K562 (cell line): Measurements from ENCODE around the gene TEX47. TPM values are rescaled to one million over a fixed set of nuclear protein-coding genes. Genes with fewer than 3 reads are reported as not detected.

Experiments used
- ATAC-seq: fragments of 200-7000 bp; cut with Tn5 transposase; 3 replicates; pipeline ENCODE4 v1.9.1; 2020; ENCODE audit warnings: moderate library complexity
- BruUV-seq: library from RNA; stranded (reverse); fragments of 400-500 nt; replicated peaks from 2 replicates; lab custom pipeline; 2021; lab: Mats Ljungman, UMichigan
- CTCF ChIA-PET: fragments of 300-600 bp; formaldehyde crosslinking; extraction: SDS; loops from one replicate; lab custom pipeline; 2021; ENCODE audit warnings: low intra/inter-chr PET ratio; lab: Yijun Ruan, JAX
- POLR2A ChIA-PET: fragments of 300-600, 350-650 bp; sonication (Branson Sonifier 250); formaldehyde crosslinking; extraction: SDS; loops from one replicate; lab custom pipeline; 2021; ENCODE audit warnings: antibody characterized with exemption, inconsistent platforms; lab: Yijun Ruan, JAX
- DNase-seq, 4 experiments: peaks; one replicate each; pipeline versions ENCODE4 v3.0.0 to v3.0.0-alpha.2; 2011 to 2018; ENCODE audit warnings: low spot score in 3 of 4, mixed read lengths in 3 of 4; ENCODE audit errors: extremely low read depth in 1 of 4
- FAIRE-seq: peaks from 2 replicates; lab custom pipeline; 2011; peaks lifted over from hg19 to GRCh38; lab: Jason Lieb, UNC
- H2AFZ ChIP-seq: 2 replicates; pipeline ENCODE4 v1.6.0; 2011; ENCODE audit warnings: low read depth, low read length, control low read depth, inconsistent platforms
- H3K27ac ChIP-seq: fragments of 200-600 bp; 3 replicates; pipeline ENCODE4 v1.8.0; 2011; ENCODE audit warnings: low read depth, mild to moderate bottlenecking, control low read depth, inconsistent platforms, low read length, moderate library complexity, mixed read lengths; ENCODE audit errors: extremely low read depth
- H3K27me3 ChIP-seq, 2 experiments: fragments of 300-600 bp in 1 of 2; 2 replicates in 1 of 2; 3 replicates in 1 of 2; pipeline versions ENCODE4 v1.6.0 to v1.8.0; 2011; ENCODE audit warnings: inconsistent platforms in 2 of 2, low read length in 2 of 2, mild to moderate bottlenecking in 1 of 2, mixed read lengths in 1 of 2, moderate library complexity in 1 of 2; ENCODE audit not compliant: control insufficient read depth in 2 of 2, insufficient read depth in 2 of 2
- H3K36me3 ChIP-seq: fragments of 300-600 bp; 3 replicates; pipeline ENCODE4 v1.8.0; 2011; ENCODE audit warnings: mild to moderate bottlenecking, low read length, inconsistent platforms; ENCODE audit not compliant: control insufficient read depth, insufficient read depth
- H3K4me1 ChIP-seq, 2 experiments: fragments of 200-600 bp in 1 of 2; replicated peaks in 1 of 2; 2 replicates in 1 of 2; 3 replicates in 1 of 2; pipeline versions ENCODE4 v1.5.1 to v1.8.0; 2011; ENCODE audit warnings: inconsistent platforms in 2 of 2, low read length in 2 of 2, mild to moderate bottlenecking in 1 of 2, mixed read lengths in 1 of 2, moderate library complexity in 1 of 2; ENCODE audit not compliant: control insufficient read depth in 2 of 2, insufficient read depth in 2 of 2
- H3K4me2 ChIP-seq: 2 replicates; pipeline ENCODE4 v1.6.1; 2011; ENCODE audit warnings: low read length, control low read depth, inconsistent platforms, mixed read lengths; ENCODE audit not compliant: insufficient read depth
- H3K4me3 ChIP-seq: fragments of 200-600 bp; sonication (generic), shearing (Covaris generic); 2 replicates; pipeline ENCODE4 v1.5.1; 2016; ENCODE audit warnings: control low read depth, inconsistent platforms
- H3K79me2 ChIP-seq: fragments of 200-600 bp; 3 replicates; pipeline ENCODE4 v1.8.0; 2011; ENCODE audit warnings: low read length, inconsistent platforms; ENCODE audit not compliant: control insufficient read depth, insufficient read depth
- H3K9ac ChIP-seq, 2 experiments: 2 replicates each; pipeline versions ENCODE4 v1.6.0 to v1.6.1; 2011; ENCODE audit warnings: low read depth in 2 of 2, low read length in 2 of 2, control low read depth in 1 of 2, inconsistent platforms in 1 of 2, mild to moderate bottlenecking in 1 of 2, mixed read lengths in 1 of 2; ENCODE audit not compliant: insufficient read depth in 1 of 2
- H3K9me1 ChIP-seq: one replicate; pipeline ENCODE4 v1.6.0; 2011; ENCODE audit warnings: inconsistent platforms, mild to moderate bottlenecking, low read length, moderate library complexity; ENCODE audit not compliant: control insufficient read depth, insufficient read depth
- H3K9me3 ChIP-seq: replicated peaks from 2 replicates; pipeline ENCODE4 v1.5.1; 2011; ENCODE audit warnings: low read depth, low read length, inconsistent platforms; ENCODE audit not compliant: control insufficient read depth, insufficient read depth
- H4K20me1 ChIP-seq: replicated peaks from 2 replicates; pipeline ENCODE4 v1.6.1; 2011; ENCODE audit warnings: low read length, inconsistent platforms, mixed read lengths; ENCODE audit not compliant: control insufficient read depth, insufficient read depth
- SLC30A9 ChIP-seq: fragments of 250-450 bp; sonication (Bioruptor Pico); IDR thresholded peaks from 2 replicates; pipeline ENCODE4 v1.8.0; 2022; ENCODE audit warnings: mild to moderate bottlenecking, moderate library complexity
- STAT5B ChIP-seq: fragments of 250-450 bp; sonication (Bioruptor Pico); IDR thresholded peaks from 2 replicates; pipeline ENCODE4 v1.8.0; 2021; ENCODE audit warnings: mild to moderate bottlenecking, inconsistent platforms
- ZKSCAN8 ChIP-seq: fragments of 200-800 bp; sonication (Bioruptor generic); IDR thresholded peaks from 2 replicates; pipeline ENCODE4 v1.6.1; 2016; ENCODE audit warnings: missing genetic modification characterization, missing compliant biosample characterization
- WGBS: fragments of 100-300 bp; shearing (Covaris generic); methylation state at CpG from one replicate; pipeline ENCODE4 v1.1.6; 2016; ENCODE audit warnings: low coverage, mixed read lengths; ENCODE audit not compliant: insufficient coverage; ENCODE audit errors: missing lambda C conversion rate; 5-methylcytosine and 5-hydroxymethylcytosine counted together
- in situ Hi-C: fragments of 300-500 bp; cut with MboI; formaldehyde crosslinking; loops from 4 replicates; pipeline ENCODE4 v1.15.0; 2018; ENCODE audit warnings: inconsistent platforms, mixed read lengths
- intact Hi-C: fragments of 100-400 bp; cut with micrococcal nuclease; formaldehyde crosslinking; loops from 2 replicates; pipeline ENCODE4 v1.14.2; 2022
- polyA plus RNA-seq, 8 experiments: library from polyadenylated mRNA; depleted of rRNA in 4 of 8; stranded (reverse) in 5 of 8; unstranded in 3 of 8; fragments of >200 nt; fragmentation: Nextera tagmentation in 2 of 8; fragmentation: Illumina TruSeq in 1 of 8; extraction: Ambion mirVana in 2 of 8; extraction: Trizol in 1 of 8; gene quantifications; 2 replicates each; pipeline versions ENCODE4 v1.2.1 to v1.2.3, GENCODE V29; 2011 to 2014; ENCODE audit warnings: inconsistent platforms in 1 of 8, missing spikeins in 1 of 8
- small RNA-seq: library from RNA; depleted of rRNA; stranded (forward); fragments of <200 nt; gene quantifications from one replicate; pipeline ENCODE3, GENCODE V24; 2014
- total RNA-seq, 7 experiments: library from RNA; depleted of rRNA in 6 of 7; stranded (reverse); fragments of >200 nt in 6 of 7; fragmentation: Illumina TruSeq in 2 of 7; extraction: Trizol in 2 of 7; gene quantifications; 2 replicates each; pipeline versions ENCODE4 v1.2.1 to v1.2.3, GENCODE V29; 2011 to 2021; ENCODE audit warnings: low replicate concordance in 1 of 7

The TEX47 gene
- total and polyA plus RNA-seq, 9 of the 15 experiments (the other 6 are each of a cell fraction or from before 2014, with no cell fraction given) = not detected

DNA sequence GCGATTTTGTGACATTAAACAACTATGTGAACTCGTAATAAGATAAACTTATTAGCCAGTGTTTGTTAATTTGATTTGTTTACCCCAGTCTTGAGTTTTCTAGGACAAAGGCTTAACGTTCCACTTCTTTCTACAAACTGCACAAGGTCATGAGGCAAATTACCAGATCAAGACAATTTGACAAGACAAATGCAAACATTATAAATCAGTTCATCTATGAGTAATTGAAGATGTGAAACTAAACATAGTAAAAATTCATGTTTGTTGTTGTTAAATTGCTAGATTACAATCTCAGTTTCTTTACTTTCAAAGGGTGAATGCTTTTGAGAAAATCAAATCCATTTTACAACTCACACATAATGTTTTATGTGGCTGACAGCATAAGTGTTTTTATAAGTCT lies 49.4 kb downstream of the TEX47 start:
- Histone ChIP-seq H3K4me2 (no peak overlapping the region), H3K36me3 (no peaks in the 10 kb centered on the region), H3K27me3 (no peaks in the 10 kb centered on the region), H4K20me1 (no peaks in the 10 kb centered on the region), H3K9ac (no peak overlapping the region), H3K4me3 (no peak overlapping the region), H3K9me3 (no peaks in the 10 kb centered on the region), H2AFZ (no peak overlapping the region), H3K27ac (no peak overlapping the region), H3K9me1 (no peaks in the 10 kb centered on the region), H3K79me2 (no peaks in the 10 kb centered on the region), H3K4me1 (no peaks in the 10 kb centered on the region)
- ATAC-seq = no peak
- no peak for FAIRE-seq
- ChIA-PET CTCF (no interaction called here), POLR2A (no interaction called here)
- intact Hi-C loops = no loop called here
- TF ChIP-seq SLC30A9 (CRISPR knock-in tag) (no peak), ZKSCAN8 (CRISPR knock-in tag) (no peak), STAT5B (CRISPR knock-in tag) (no peak)
- in situ Hi-C loops = no loop called here
- WGBS = 15% methylated on average over 3 of the region's 3 CpGs
- no peak for DNase-seq
- BruUV-seq = no TSS peak

Small RNA genes within 50 kb of the gene (small RNA-seq; reads per million reads assigned to genes)
- not detected for gene AC002127.1

Other genes starting within 250 kb of the TEX47 start
- 0.08 and 0.09 TPM in 2 replicates for gene ZNF804B, start 36.0 kb downstream of the TEX47 start, total RNA-seq (2014; rRNA removed)
- 0.03 TPM in 1 of 2 replicates, not detected in the other for gene ZNF804B, start 36.0 kb downstream of the TEX47 start, total RNA-seq (2014; rRNA removed; fragmentation: Illumina TruSeq; extraction: Trizol)
- 0.22 and 0.23 TPM in 2 replicates for gene ZNF804B, start 36.0 kb downstream of the TEX47 start, total RNA-seq (2015; rRNA removed; fragmentation: Illumina TruSeq; extraction: Trizol)
- gene ZNF804B, start 36.0 kb downstream of the TEX47 start, total RNA-seq (2021) = 0.04 and 0.07 TPM in 2 replicates
- not detected in 2 replicates for gene ZNF804B, start 36.0 kb downstream of the TEX47 start, polyA plus RNA-seq (2011; rRNA removed)
- not detected in 2 replicates for gene ZNF804B, start 36.0 kb downstream of the TEX47 start, polyA plus RNA-seq (2014; fragmentation: Illumina TruSeq; extraction: Trizol)
- gene ZNF804B, start 36.0 kb downstream of the TEX47 start, polyA plus RNA-seq (2014; fragmentation: Nextera tagmentation; extraction: Ambion mirVana) = not detected
- gene ZNF804B, start 36.0 kb downstream of the TEX47 start, polyA plus RNA-seq (2014; rRNA removed) = not detected in 2 replicates